Measurements from ENCODE around the gene EVA1A. TPM values are rescaled to one million over a fixed set of nuclear protein-coding genes. Genes with fewer than 3 reads are reported as not detected.

The EVA1A gene
- total and polyA plus RNA-seq, 2 of the 8 experiments (the other 6 are each of a cell fraction or from before 2014, with no cell fraction given): 2.4 to 4.3 TPM

- no peak for TF ChIP-seq TBP (IDR thresholded peaks at IDR 0.05; ENCODE audit: low read depth, low read length)
- TF ChIP-seq FOSL1 (IDR thresholded peaks at IDR 0.05; ENCODE audit: insufficient read depth, low read depth, low read length): no peak
- no peak for TF ChIP-seq RBBP5 (IDR thresholded peaks at IDR 0.05; ENCODE audit: borderline replicate concordance, low read depth, low read length)
- TF ChIP-seq, protein P1, sequence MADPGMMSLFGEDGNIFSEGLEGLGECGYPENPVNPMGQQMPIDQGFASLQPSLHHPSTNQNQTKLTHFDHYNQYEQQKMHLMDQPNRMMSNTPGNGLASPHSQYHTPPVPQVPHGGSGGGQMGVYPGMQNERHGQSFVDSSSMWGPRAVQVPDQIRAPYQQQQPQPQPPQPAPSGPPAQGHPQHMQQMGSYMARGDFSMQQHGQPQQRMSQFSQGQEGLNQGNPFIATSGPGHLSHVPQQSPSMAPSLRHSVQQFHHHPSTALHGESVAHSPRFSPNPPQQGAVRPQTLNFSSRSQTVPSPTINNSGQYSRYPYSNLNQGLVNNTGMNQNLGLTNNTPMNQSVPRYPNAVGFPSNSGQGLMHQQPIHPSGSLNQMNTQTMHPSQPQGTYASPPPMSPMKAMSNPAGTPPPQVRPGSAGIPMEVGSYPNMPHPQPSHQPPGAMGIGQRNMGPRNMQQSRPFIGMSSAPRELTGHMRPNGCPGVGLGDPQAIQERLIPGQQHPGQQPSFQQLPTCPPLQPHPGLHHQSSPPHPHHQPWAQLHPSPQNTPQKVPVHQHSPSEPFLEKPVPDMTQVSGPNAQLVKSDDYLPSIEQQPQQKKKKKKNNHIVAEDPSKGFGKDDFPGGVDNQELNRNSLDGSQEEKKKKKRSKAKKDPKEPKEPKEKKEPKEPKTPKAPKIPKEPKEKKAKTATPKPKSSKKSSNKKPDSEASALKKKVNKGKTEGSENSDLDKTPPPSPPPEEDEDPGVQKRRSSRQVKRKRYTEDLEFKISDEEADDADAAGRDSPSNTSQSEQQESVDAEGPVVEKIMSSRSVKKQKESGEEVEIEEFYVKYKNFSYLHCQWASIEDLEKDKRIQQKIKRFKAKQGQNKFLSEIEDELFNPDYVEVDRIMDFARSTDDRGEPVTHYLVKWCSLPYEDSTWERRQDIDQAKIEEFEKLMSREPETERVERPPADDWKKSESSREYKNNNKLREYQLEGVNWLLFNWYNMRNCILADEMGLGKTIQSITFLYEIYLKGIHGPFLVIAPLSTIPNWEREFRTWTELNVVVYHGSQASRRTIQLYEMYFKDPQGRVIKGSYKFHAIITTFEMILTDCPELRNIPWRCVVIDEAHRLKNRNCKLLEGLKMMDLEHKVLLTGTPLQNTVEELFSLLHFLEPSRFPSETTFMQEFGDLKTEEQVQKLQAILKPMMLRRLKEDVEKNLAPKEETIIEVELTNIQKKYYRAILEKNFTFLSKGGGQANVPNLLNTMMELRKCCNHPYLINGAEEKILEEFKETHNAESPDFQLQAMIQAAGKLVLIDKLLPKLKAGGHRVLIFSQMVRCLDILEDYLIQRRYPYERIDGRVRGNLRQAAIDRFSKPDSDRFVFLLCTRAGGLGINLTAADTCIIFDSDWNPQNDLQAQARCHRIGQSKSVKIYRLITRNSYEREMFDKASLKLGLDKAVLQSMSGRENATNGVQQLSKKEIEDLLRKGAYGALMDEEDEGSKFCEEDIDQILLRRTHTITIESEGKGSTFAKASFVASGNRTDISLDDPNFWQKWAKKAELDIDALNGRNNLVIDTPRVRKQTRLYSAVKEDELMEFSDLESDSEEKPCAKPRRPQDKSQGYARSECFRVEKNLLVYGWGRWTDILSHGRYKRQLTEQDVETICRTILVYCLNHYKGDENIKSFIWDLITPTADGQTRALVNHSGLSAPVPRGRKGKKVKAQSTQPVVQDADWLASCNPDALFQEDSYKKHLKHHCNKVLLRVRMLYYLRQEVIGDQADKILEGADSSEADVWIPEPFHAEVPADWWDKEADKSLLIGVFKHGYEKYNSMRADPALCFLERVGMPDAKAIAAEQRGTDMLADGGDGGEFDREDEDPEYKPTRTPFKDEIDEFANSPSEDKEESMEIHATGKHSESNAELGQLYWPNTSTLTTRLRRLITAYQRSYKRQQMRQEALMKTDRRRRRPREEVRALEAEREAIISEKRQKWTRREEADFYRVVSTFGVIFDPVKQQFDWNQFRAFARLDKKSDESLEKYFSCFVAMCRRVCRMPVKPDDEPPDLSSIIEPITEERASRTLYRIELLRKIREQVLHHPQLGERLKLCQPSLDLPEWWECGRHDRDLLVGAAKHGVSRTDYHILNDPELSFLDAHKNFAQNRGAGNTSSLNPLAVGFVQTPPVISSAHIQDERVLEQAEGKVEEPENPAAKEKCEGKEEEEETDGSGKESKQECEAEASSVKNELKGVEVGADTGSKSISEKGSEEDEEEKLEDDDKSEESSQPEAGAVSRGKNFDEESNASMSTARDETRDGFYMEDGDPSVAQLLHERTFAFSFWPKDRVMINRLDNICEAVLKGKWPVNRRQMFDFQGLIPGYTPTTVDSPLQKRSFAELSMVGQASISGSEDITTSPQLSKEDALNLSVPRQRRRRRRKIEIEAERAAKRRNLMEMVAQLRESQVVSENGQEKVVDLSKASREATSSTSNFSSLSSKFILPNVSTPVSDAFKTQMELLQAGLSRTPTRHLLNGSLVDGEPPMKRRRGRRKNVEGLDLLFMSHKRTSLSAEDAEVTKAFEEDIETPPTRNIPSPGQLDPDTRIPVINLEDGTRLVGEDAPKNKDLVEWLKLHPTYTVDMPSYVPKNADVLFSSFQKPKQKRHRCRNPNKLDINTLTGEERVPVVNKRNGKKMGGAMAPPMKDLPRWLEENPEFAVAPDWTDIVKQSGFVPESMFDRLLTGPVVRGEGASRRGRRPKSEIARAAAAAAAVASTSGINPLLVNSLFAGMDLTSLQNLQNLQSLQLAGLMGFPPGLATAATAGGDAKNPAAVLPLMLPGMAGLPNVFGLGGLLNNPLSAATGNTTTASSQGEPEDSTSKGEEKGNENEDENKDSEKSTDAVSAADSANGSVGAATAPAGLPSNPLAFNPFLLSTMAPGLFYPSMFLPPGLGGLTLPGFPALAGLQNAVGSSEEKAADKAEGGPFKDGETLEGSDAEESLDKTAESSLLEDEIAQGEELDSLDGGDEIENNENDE (IDR thresholded peaks at IDR 0.05; ENCODE audit: insufficient replicate concordance, low read length): no peak
Measured at GRCh38 chr2:75570948-75571729, 10.4 kb upstream of the EVA1A start (continued).

Measured in H1 (cell line).